Superior temporal gyrus (tissue), 1 donor: ENCODE measurements around the gene CLEC19A.

Experiments
- DNase-seq: peaks from one replicate; pipeline ENCODE4 v3.0.0-alpha.2; 2016; ENCODE audit errors: extremely low spot score

CLEC19A gene

DNA sequence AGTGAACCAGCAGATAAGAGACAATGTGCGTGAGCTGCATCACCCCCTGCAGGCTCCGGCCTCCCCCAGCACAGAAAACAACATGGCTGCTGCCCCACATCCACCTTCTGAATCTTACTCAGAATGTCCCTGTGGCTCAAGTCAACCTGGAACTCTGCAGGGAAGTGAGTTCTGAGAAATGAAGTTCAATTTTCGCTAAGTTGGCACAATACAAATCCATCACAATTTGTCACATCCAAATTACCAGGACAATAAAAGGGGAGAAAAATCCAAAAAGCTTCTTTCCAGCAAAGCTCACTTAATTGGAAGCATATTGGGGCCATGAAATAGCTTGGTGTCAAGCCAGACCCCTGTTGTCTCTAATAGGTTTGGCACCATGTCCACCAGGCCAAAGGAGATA lies 38.1 kb downstream of the CLEC19A start:
- no peak for DNase-seq

DNA sequence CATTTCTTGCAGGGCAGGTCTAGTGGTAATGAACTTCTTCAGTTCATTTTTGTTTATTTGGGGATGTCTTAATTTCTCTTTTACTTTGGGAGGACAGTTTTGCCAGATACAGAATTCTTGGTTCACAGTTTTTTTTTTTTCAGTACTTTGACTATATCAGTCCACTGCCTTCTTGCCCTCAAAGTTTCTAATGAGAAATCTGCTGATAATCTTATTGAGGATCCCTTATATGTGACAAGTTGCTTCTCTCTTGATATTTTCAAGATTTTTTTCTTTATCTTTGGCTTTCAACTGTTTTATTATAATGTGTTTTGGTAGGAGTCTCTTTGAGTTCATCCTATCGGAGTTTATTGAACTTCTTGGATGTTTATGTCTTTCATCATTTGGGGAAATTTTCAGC lies 42.8 kb downstream of the CLEC19A start:
- no peak for DNase-seq

DNA sequence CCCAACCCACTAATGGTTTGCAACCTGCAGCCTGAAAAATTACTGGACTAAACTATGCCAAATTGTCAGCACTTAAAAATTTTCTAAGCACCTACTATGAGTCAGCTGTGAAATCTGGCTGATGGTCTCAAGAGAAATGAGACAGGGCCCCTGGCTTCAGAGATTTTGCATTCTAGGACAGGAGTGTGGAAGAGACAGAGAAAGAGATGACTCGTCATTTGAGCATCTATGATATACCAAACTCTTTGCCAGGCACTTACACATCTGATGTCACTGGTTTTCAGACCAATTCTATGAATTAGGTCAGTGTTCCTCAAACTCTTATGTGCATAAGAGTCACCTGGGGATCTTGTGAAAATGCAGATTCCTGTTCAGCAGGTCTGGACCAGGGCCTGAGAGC lies 44.4 kb downstream of the CLEC19A start:
- no peak for DNase-seq

DNA sequence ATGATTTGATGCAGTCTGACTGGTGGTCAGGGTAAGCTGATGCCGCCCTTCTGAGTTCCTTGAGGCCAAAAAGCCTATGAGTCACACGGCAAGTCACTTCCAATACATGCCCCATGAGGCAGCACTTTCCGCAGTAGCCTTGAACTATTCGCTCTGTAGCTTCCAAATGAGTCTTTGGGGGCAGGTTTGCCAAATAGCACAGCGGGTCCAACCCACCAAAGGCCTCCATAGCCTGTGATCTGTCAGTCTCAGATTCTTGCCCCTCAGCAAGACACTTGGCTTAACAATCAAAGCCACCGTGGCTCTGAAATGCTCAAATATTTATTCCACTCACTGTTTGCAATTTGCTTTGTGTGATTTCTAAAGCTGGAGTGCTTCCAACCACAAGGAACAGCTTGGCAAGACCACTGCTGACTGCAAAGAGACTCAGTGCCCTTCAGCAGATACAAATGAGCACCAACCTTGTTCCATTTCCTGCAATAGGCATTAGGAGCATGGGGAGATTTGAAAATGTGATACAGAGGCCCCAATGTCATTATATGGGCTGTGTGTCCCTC lies 45.4 kb downstream of the CLEC19A start:
- DNase-seq = peak; percentile 30

DNA sequence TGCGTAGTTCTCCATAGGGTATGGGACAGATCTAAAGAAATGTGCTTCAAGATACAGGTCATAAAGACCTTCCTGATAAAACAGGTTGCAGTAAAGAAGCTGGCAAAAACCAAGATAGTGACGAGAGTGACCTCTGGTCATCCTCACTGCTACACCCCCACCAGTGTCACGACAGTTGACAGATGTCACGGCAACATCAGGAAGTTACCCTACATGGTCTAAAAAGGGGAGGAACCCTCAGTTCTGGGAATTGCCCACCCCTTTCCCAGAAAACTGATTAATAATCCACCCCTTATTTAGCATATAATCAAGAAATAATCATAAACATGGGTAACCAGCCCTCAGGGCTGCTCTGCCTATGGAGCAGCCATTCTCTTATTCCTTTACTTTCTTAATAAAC lies 46.3 kb downstream of the CLEC19A start:
- DNase-seq = no peak

DNA sequence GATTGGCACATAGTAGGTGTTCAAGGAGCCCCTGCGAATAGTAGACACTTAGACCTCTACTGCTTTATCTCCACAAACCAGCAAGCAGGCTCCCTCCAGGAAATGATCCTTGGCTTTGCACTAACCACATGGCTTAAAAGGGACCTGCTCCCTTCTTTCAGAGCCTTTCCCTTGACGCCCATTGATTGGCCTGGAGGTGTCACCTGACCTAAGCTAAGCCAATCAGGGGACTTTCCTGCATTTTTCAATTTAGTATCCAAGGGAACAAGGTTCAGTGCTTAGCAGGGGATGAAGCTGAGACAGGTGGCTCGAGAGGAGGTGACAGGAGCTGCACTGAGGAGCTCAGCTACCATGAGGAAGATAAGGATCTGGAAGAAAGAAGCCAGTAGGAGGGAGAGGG lies 52.8 kb downstream of the CLEC19A start:
- DNase-seq = no peak

DNA sequence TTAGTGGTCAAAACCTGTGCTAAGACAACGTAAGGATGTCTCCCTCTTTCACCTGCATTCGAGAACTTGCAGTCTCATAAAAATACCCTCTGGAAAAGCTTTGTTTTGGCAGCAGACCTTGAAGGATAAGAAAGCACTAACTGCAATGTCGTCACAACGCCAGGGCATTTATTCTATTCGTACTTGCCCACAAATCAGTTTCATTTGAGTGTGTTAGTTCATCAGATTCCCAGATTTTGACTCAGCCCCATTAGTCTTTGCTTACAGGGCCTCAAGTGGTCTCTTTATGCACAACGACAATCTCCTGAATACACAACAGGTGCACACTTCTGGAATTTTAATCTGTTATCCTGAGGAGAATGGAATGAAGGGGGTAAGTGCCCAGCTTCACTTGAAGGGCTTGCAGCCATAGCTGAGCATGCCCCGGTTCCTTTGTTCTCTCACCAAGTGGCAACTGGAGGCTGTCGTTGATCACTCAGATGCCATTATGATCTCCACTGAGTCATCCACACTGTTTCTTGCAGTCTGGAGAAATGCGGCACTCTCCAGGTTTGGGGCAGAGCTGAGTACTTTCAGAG lies 58.8 kb downstream of the CLEC19A start:
- DNase-seq = no peak

DNA sequence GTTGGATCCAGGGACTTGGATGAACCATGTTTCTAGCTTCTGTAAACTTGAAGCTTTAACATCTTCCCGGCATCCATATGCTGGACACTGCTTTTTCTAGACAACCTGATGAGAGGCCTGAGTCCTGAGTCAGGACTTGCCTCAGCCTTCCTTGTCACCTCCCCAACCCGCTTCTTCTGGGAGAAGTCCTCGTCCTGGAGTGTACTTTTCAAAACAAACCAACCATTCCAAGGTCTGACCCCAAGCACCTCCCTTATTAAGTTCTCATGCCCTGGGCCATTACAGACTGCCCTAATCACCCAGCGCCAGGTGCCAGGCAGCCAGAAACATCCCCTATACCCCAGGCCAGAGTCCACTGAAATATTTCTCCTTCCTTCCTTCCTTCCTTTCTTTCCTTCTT lies 59.4 kb downstream of the CLEC19A start:
- no peak for DNase-seq

DNA sequence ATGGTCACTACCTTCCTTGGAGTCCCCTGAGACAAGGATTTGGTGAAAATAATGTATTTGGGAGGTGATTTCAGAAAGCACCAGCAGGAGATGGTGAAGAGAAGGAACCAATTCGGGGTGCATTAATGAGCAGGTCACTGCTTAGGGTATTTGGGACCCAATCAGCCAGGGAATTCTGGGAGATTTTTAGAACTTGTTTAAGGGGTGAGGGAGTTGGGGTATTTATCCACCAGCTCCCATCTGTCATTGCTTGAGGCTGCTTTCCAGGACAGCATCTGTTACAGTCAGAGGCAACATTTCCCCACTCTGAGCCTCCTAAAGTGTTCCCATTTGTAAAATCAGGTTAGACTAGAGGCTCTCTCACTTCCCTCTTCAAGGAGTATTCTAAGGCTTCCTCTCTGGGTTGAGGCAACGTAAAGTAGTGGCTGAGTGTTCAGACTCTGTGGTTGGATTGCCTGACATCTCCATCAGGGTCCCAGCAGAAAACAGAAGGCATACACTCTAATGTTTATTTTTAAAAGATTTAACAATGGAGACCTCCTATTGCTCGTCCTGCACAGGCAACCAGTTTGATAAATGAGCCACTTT lies 60.9 kb downstream of the CLEC19A start:
- no peak for DNase-seq

DNA sequence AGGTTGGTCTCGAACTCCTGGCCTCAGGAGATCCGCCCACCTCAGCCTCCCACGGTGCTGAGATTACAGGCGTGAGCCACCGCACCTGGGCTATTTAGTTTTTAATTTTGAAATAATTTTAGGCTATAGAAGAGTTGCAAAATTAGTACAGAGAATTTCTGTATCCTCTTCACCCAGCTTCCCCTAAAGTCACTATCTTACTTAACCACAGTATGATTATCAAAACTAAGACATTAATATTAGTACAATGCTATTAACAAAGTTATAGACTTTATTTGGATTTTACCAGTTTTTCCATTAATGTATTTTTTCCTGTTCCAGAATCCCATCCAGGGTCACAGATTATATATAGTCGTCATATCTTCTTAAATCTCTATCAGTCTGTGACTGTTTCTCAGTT lies 62.6 kb downstream of the CLEC19A start:
- DNase-seq = no peak

DNA sequence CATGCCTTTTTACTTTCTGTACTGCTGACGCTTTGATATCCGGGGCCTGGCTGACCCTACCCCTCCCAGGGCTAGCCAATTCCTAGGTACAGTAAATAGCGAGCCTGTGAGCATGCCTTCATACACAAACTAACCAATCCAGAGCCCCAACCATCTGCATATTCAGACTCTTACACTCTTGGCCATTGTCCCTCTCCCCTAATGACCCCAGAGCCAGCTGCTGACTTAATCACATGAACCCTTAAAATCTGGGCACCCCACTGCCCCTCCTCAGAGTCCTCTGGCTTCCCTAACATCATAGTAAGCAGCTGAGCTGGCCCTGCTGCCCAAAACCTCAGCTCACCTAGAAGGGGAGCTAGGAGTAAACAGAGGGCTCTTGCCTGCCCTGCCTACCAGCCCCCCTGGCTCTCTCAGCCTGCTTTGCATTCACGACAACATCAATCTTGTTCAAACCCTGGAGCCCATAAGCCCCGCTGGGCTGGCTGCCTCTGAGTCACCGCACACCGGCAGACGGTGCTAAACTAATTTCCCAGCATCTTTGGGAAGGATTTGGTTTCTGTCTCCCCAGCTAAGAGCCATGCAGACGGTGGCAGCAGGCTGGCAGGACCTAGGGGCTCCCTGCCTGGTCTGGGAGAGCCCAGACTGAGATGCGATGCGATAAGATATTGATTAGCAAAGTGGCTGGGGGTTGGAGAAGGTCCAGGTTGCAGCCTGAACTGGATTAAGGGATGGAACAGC lies 63.2 kb downstream of the CLEC19A start:
- DNase-seq = no peak

DNA sequence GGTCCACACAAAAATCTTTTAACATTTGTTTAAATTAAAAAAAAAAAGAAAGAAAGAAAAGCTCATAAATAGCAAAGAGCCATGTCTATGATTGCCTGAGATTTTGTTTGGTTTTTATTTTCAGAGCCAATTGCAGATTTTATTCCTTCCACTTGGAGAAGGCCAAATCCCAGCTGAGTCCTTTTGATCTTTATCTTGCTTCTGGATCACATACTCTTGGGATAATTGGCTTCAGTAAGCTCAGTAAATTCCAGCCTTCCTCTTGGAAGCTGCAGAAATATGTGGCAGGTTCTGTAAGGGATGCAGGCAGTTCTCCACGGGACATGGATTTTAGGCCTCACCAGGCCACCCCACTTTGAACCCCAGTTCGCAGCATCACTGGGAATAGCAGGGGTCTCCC lies 68.8 kb downstream of the CLEC19A start:
- no peak for DNase-seq

DNA sequence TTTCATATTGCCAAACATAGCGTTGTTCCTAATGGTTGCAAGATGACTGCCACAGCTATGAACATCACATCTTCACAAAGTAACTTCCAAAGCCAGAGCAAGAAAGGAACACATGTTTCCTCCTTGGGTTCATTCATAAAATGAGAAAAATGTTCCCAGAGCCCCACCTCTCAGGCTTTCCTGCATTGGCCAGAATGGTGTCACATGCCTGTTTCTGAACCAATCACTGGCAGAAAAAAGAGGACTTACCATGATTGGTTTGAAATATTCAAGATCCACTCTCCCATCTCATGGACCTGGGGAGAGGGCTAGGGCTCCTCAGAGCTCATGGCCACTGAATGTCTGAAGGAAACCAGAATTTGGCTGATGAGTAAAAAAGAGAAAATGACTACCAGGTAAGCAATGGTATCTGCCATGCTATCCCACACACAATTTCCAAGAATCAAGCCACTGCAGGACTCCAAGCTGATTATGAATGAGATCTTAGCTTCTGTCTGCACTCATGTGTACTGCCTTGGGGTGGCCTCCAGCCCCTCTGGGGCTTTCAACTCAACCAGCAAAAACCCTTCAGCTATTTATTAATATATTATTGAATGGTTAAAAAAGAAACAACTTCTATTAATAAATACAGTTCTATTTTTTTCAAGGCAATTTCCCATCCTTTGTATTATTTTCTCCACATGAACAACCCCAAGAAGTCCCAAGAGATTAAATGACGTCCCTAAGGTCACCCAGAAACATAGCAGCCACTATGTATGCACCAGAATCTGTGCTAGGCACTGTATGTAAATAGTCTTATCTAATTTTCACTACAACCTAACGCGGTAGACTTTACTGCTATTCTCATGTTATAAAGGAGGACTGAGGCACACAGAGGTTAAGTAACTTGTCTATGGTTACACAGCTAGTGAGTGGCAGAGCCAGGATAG lies 70.8 kb downstream of the CLEC19A start:
- no peak for DNase-seq

DNA sequence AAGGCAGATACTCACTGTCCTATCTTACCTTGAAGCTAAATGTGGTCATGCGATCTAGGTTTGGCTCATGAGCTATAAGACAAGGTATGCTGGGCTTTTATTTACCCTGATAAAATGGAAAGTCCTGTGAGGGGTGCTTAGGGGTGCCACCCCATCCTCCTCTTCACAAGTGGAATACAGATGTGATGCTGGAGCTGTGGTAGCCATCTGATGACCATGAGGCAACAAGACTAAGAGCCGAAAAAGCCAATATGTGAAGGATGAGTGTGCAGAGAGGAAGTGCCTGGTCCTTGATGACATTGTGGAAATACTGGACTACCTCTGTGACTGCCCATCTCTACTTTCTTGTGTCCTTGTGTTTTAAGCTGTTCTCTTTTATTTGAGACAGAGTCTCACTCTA lies 74.0 kb downstream of the CLEC19A start:
- no peak for DNase-seq
